Measurements from ENCODE around the gene CDX1.

DNA sequence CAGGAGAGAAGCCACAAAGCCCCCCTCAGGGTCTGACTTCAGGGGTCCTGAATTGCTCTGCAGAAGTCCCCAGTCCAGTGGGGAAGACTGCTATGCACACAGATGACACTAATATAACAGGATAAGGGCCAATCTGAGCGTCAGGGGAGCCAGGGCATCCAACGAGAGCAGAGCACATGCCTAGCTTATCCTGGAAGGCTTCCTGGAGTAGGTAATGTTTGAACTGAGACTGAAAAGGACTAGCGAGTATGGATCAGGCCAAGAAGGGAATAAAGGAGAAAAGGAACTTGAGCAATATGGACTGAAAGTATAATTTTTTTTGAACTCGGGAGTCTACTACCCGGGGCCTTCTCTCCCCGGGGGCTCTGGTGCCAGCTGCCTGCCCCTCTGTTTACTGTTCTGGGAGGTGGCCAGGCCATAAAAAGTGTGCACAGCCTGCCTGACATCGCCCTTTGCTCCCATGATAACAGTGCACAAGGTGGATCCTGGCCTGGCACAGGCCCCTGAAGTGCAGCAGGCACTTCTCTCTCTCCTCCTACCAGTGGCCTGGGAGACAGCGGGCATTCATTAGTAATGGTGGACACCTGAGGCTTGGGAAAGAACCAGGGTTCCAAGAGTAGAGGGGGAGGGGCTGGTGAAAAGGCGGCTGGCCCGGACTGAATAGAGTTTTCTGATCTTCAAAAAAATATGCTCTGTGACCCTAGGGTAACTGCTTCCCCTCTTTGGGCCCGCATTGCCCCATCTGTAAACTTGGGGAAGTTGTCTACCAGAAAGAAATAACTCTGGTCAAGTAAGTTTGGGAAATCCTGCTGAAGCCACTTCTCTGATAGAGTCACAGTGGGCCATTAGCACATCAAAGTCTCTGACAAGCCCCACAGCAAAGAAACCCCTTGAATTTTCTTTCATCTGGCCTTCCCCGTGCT, 18.7 kb downstream of the CDX1 start:
- TF ChIP-seq, protein P1, sequence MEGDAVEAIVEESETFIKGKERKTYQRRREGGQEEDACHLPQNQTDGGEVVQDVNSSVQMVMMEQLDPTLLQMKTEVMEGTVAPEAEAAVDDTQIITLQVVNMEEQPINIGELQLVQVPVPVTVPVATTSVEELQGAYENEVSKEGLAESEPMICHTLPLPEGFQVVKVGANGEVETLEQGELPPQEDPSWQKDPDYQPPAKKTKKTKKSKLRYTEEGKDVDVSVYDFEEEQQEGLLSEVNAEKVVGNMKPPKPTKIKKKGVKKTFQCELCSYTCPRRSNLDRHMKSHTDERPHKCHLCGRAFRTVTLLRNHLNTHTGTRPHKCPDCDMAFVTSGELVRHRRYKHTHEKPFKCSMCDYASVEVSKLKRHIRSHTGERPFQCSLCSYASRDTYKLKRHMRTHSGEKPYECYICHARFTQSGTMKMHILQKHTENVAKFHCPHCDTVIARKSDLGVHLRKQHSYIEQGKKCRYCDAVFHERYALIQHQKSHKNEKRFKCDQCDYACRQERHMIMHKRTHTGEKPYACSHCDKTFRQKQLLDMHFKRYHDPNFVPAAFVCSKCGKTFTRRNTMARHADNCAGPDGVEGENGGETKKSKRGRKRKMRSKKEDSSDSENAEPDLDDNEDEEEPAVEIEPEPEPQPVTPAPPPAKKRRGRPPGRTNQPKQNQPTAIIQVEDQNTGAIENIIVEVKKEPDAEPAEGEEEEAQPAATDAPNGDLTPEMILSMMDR (IDR thresholded peaks at IDR 0.05), result no peak
- TF ChIP-seq POLR2A (IDR thresholded peaks at IDR 0.05), result no peak
